AG09309 (cell line): ENCODE results near the gene CSF1R.

Experiments used
- DNase-seq: peaks from one replicate; pipeline ENCODE4 v3.0.0-alpha.2; 2010; ENCODE audit warnings: low read depth
- H3K4me3 ChIP-seq: 2 replicates; pipeline ENCODE4 v1.5.1; 2011; ENCODE audit warnings: mild to moderate bottlenecking, low read depth, low read length, moderate library complexity; ENCODE audit not compliant: control insufficient read depth
- TF ChIP-seq, protein P1 (sequence below): IDR thresholded peaks from 2 replicates; pipeline ENCODE4 v1.5.1; 2011; ENCODE audit warnings: mild to moderate bottlenecking, low read depth, low read length, inconsistent platforms; ENCODE audit not compliant: insufficient read depth, control insufficient read depth; ENCODE audit errors: missing control alignments

CSF1R gene

DNA sequence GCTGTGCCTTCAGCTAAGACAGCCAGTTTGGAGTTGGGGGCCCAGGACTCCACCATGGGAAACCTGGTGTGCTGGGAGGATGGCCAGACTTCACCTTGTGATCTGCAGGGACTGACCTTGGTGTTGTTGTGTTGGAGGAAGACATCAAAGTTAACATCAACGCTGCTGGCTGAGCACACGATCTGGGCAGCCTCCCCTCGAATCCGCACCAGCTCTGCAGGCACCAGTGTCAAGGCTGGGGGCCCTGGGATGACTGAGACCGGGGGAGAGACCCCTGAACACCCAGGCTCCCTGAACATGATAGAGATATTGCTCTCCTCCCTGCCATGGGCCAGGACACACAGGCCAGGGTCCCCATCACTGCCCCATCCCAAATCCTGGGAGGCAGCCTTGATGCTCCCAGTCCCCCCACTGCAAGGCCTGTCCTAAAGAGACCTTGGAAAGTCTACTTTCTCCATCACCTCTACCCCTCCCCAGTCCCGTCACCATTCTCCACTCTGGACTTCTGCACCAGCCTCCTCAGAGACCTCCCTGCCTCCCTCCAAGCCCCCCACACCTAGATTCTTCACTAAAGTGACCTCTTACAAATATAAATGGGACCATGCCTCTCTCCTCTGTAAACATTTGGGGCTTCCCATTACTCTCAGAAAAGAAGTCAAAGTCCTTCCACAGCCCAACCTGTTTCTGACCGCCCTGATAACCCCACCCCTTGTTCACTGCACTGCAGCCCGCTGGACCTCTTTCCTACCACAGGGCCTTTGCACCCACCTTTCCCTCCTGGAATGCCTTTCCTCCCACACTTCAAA lies 8.2 kb downstream of the CSF1R start:
- no peak overlapping the region for H3K4me3 ChIP-seq
- TF ChIP-seq, protein P1, sequence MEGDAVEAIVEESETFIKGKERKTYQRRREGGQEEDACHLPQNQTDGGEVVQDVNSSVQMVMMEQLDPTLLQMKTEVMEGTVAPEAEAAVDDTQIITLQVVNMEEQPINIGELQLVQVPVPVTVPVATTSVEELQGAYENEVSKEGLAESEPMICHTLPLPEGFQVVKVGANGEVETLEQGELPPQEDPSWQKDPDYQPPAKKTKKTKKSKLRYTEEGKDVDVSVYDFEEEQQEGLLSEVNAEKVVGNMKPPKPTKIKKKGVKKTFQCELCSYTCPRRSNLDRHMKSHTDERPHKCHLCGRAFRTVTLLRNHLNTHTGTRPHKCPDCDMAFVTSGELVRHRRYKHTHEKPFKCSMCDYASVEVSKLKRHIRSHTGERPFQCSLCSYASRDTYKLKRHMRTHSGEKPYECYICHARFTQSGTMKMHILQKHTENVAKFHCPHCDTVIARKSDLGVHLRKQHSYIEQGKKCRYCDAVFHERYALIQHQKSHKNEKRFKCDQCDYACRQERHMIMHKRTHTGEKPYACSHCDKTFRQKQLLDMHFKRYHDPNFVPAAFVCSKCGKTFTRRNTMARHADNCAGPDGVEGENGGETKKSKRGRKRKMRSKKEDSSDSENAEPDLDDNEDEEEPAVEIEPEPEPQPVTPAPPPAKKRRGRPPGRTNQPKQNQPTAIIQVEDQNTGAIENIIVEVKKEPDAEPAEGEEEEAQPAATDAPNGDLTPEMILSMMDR: no peak
- DNase-seq: no peak

DNA sequence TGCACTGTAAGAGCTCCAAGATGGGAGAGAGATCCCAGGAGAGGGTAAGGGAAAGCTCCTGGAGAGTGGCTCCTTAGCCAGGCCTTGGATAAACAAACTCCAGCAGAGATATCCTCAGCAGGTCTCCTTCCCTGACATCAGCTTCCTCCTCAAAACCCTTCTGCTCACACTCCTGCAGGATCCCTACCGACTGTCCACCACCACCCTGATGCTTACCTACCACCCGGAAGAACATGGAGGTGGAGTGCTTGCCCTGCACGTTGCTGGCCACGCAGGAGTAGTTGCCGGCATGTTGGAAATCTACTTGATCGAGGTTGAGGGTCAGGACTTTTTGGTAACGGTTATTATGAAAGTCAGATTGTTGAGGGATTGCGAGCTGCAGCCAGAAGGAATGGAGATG lies 9.3 kb downstream of the CSF1R start:
- TF ChIP-seq, protein P1: no peak
- no peak for DNase-seq

DNA sequence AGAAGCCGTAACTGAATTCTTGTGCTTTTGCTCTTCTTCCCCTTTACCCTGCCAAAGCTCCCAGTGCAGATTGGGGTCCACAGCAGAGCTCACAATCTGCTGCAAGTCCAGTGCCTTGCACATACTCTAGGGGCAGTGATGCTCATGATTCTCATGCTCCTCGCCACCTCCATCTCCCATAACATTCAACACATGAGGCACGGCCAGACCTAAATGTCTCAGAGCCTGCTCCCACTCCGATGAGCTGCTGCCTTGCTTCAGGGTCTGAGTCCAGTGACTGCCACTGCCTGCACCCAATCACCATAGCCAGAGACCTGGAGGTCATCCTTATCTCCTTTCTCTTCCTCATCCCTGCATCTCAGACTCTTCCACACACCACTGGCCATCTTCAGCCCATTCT lies 10.5 kb downstream of the CSF1R start:
- no peak for DNase-seq
- TF ChIP-seq, protein P1: no peak
- H3K4me3 ChIP-seq: no peak overlapping the region

More for the DNA sequence above, 9.3 kb downstream of the CSF1R start:
- no peak overlapping the region for H3K4me3 ChIP-seq

DNA sequence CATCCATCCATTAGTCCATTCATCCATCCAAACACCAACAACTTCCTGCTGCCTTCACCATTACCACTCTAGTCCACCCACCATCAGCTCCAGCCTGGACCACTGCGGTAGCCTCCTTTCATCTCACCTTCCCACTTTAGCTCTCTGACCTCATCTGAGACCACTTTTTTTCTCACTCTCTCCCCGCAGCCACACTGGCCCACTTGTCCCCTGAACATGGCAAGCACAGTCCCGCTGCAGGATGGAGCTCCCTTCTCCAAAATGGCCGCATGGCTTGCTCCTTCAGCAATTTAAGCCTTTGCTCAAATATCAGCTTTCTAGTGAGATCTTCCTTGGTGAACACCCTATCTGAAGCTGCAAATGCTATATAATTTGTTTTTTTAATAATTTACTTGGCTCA lies 11.1 kb downstream of the CSF1R start:
- H3K4me3 ChIP-seq: no peak overlapping the region
- TF ChIP-seq, protein P1: no peak
- DNase-seq: no peak

DNA sequence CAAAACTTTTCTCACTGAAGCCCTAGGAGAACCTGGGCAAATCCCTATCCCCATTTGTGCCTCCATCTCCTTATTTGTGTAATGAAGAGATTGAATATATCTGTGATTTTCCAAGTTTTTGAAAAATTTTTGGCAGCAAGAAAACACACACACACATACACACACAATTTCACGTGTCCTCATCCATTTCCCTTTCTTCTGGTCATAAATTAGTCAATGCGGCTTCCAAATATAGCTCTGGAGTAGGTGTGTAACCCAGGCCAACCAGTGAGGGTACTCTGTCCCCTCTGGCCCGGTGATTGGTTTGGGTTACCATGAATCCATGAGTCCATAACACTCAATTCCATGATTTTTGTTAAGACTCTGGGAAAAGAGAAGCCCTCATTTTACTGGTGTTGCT lies 12.7 kb downstream of the CSF1R start:
- TF ChIP-seq, protein P1: no peak
- H3K4me3 ChIP-seq: no peak overlapping the region
- DNase-seq: no peak

DNA sequence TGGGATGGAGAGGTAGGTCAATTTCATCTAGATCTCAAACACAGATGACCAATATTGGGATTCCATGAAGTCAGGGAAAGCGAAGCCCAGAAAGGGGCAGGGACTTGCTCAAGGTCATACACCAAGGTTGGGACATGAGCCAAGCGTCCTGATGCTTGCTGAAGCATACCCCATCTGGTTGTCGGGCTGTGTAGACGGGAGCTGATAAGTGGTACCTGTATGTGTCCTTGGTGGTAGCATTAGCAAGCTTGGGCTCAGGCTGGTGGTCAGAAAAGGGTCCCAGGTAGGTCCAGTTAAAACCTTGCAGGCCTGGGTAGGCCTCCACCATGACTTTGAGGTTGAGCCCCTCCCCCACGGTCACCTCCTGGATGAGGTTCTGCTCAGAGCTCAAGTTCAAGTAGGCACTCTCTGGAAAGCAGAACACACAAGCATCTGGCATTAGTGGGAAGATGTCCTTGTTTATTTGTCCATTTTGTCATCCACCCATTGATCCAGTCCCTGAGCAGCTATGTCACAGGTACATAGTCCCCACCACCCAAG lies 13.2 kb downstream of the CSF1R start:
- no peak for DNase-seq
- H3K4me3 ChIP-seq: no peak overlapping the region
- TF ChIP-seq, protein P1: no peak
